ENCODE measurements around the gene RAG1. TPM values are rescaled to one million over a fixed set of nuclear protein-coding genes. Genes with fewer than 3 reads are reported as not detected.

The RAG1 gene
- total RNA-seq, 2 experiments from 2014 or later = 0.30 to 0.37 TPM

- H3K36me3 Mint-ChIP-seq (ENCODE audit: low read depth) = no peaks in the 10 kb centered on the region
- DNase-seq (no peak), ATAC-seq (no peak)
- intact Hi-C loops (cut with DNase I, micrococcal nuclease) = no loop called here
- H3K4me3 Mint-ChIP-seq = no peak overlapping the region
- H3K9me3 Mint-ChIP-seq (ENCODE audit: low read depth) = no peaks in the 10 kb centered on the region
- ChIA-PET CTCF (interaction anchor here (0.5 to 1.0 kb wide), 3 partner anchors 54 to 763 kb away, joined by 3 to 6 read pairs (median 5); no protein-coding TSS in a partner anchor), POLR2A (no interaction called here)
- peaks cover 5% of the 10 kb centered on the region for H3K27me3 Mint-ChIP-seq
- H3K4me1 Mint-ChIP-seq = peaks cover 3% of the 10 kb centered on the region
- H3K27ac Mint-ChIP-seq = no peak overlapping the region
Observed at GRCh38 chr11:36617543-36618362, 49.9 kb downstream of the RAG1 start.

- ChIA-PET CTCF (interaction anchor here (0.6 to 1.8 kb wide), 4 partner anchors 10 to 72 kb away, joined by 3 to 6 read pairs (median 4); no protein-coding TSS in a partner anchor), POLR2A (no interaction called here)
- H3K4me3 Mint-ChIP-seq = no peak overlapping the region
Observed at GRCh38 chr11:36618363-36619047, 50.7 kb downstream of the RAG1 start.

GRCh38 chr11:36619502-36619901, 51.7 kb downstream of the RAG1 start:
- POLR2A ChIA-PET = no interaction called here
- DNase-seq (no peak), ATAC-seq (no peak)
- CTCF ChIA-PET = interaction anchor here (1.2 to 1.8 kb wide), 3 partner anchors 9 to 55 kb away, joined by 4 to 6 read pairs (median 4); no protein-coding TSS in a partner anchor
- Mint-ChIP-seq H3K4me1 (peaks cover 3% of the 10 kb centered on the region), H3K36me3 (ENCODE audit: low read depth) (no peaks in the 10 kb centered on the region), H3K4me3 (no peak overlapping the region), H3K27ac (no peak overlapping the region), H3K27me3 (peaks cover 7% of the 10 kb centered on the region), H3K9me3 (ENCODE audit: low read depth) (no peaks in the 10 kb centered on the region)
- intact Hi-C loops (cut with DNase I, micrococcal nuclease) = no loop called here

More at GRCh38 chr11:36618363-36619047, 50.7 kb downstream of the RAG1 start:
- Mint-ChIP-seq H3K36me3 (ENCODE audit: low read depth) (no peaks in the 10 kb centered on the region), H3K9me3 (ENCODE audit: low read depth) (no peaks in the 10 kb centered on the region), H3K27ac (no peak overlapping the region), H3K4me1 (peaks cover 3% of the 10 kb centered on the region), H3K27me3 (peaks cover 5% of the 10 kb centered on the region)
- intact Hi-C loops (cut with DNase I, micrococcal nuclease) = no loop called here
- DNase-seq = no peak
- ATAC-seq = no peak

GRCh38 chr11:36620246-36620645, 52.4 kb downstream of the RAG1 start:
- no peak for ATAC-seq
- intact Hi-C loops (cut with DNase I, micrococcal nuclease) = loop anchor here in 1 of 2 experiments (5.0 kb wide), 1 partner anchor 58 kb away; no protein-coding TSS in a partner anchor
- no peak overlapping the region for H3K4me3 Mint-ChIP-seq
- no peak overlapping the region for H3K27ac Mint-ChIP-seq
- H3K4me1 Mint-ChIP-seq = peaks cover 3% of the 10 kb centered on the region
- peaks cover 9% of the 10 kb centered on the region for H3K27me3 Mint-ChIP-seq
- no peaks in the 10 kb centered on the region for H3K36me3 Mint-ChIP-seq (ENCODE audit: low read depth)
- DNase-seq = no peak
- no peaks in the 10 kb centered on the region for H3K9me3 Mint-ChIP-seq (ENCODE audit: low read depth)
- POLR2A ChIA-PET = no interaction called here
- CTCF ChIA-PET = interaction anchor here (1.5 to 1.8 kb wide), 2 partner anchors 33 to 55 kb away, joined by 4 to 6 read pairs; no protein-coding TSS in a partner anchor

- Mint-ChIP-seq H3K4me3 (no peak overlapping the region), H3K27me3 (peaks cover 9% of the 10 kb centered on the region), H3K9me3 (ENCODE audit: low read depth) (no peaks in the 10 kb centered on the region), H3K36me3 (ENCODE audit: low read depth) (no peaks in the 10 kb centered on the region), H3K27ac (no peak overlapping the region), H3K4me1 (peaks cover 3% of the 10 kb centered on the region)
- intact Hi-C loops (cut with DNase I, micrococcal nuclease) = loop anchor here (1.0 to 5.0 kb wide), 2 partner anchors 58 to 60 kb away; no protein-coding TSS in a partner anchor
- ATAC-seq (peak; percentile 63), DNase-seq (peak; percentile 9)
- ChIA-PET POLR2A (no interaction called here), CTCF (interaction anchor here (0.5 to 1.3 kb wide), 3 partner anchors 14 to 58 kb away, joined by 3 to 8 read pairs (median 3); no protein-coding TSS in a partner anchor)
Observed at GRCh38 chr11:36622431-36623136, 54.8 kb downstream of the RAG1 start.

- intact Hi-C loops (cut with DNase I, micrococcal nuclease) = loop anchor here in 1 of 2 experiments (5.0 kb wide), 1 partner anchor 61 kb away; no protein-coding TSS in a partner anchor
- H3K27me3 Mint-ChIP-seq = peaks cover 9% of the 10 kb centered on the region
- no peak overlapping the region for H3K4me3 Mint-ChIP-seq
- CTCF ChIA-PET = interaction anchor here (1.3 kb wide), 1 partner anchor 59 kb away, joined by 8 read pairs; no protein-coding TSS in a partner anchor
- DNase-seq (no peak), ATAC-seq (no peak)
- no peaks in the 10 kb centered on the region for H3K9me3 Mint-ChIP-seq (ENCODE audit: low read depth)
- H3K36me3 Mint-ChIP-seq (ENCODE audit: low read depth) = no peaks in the 10 kb centered on the region
- no peak overlapping the region for H3K27ac Mint-ChIP-seq
- H3K4me1 Mint-ChIP-seq = peaks cover 3% of the 10 kb centered on the region
- POLR2A ChIA-PET = no interaction called here
Observed at GRCh38 chr11:36623494-36623893, 55.7 kb downstream of the RAG1 start.

- Mint-ChIP-seq H3K4me1 (peaks cover 8% of the 10 kb centered on the region), H3K4me3 (no peak overlapping the region), H3K36me3 (ENCODE audit: low read depth) (no peaks in the 10 kb centered on the region), H3K27ac (no peak overlapping the region), H3K9me3 (ENCODE audit: low read depth) (no peaks in the 10 kb centered on the region), H3K27me3 (peaks cover 4% of the 10 kb centered on the region)
- no peak for ATAC-seq
- DNase-seq = no peak
- ChIA-PET CTCF (interaction anchor here (1.0 to 1.9 kb wide), 2 partner anchors 18 to 63 kb away, joined by 5 to 6 read pairs; no protein-coding TSS in a partner anchor), POLR2A (no interaction called here)
- intact Hi-C loops (cut with DNase I, micrococcal nuclease) = no loop called here
Observed at GRCh38 chr11:36627006-36627405, 59.2 kb downstream of the RAG1 start.

- Mint-ChIP-seq H3K27ac (no peak overlapping the region), H3K9me3 (ENCODE audit: low read depth) (no peaks in the 10 kb centered on the region), H3K36me3 (ENCODE audit: low read depth) (no peaks in the 10 kb centered on the region), H3K4me1 (peaks cover 8% of the 10 kb centered on the region), H3K27me3 (peaks cover 4% of the 10 kb centered on the region), H3K4me3 (no peak overlapping the region)
- ATAC-seq (no peak), DNase-seq (no peak)
- CTCF ChIA-PET = interaction anchor here (1.0 to 1.9 kb wide), 3 partner anchors 19 to 120 kb away, joined by 3 to 6 read pairs (median 5); no protein-coding TSS in a partner anchor
- POLR2A ChIA-PET = no interaction called here
- intact Hi-C loops (cut with DNase I, micrococcal nuclease) = no loop called here
Observed at GRCh38 chr11:36627471-36627870, 59.7 kb downstream of the RAG1 start.

GRCh38 chr11:36628141-36628540, 60.3 kb downstream of the RAG1 start:
- ATAC-seq = no peak
- intact Hi-C loops (cut with DNase I, micrococcal nuclease) = no loop called here
- CTCF ChIA-PET = interaction anchor here (1.0 to 1.9 kb wide), 4 partner anchors 9 to 119 kb away, joined by 3 to 6 read pairs (median 4); no protein-coding TSS in a partner anchor

GRCh38 chr11:36628765-36629244, 61.0 kb downstream of the RAG1 start:
- intact Hi-C loops (cut with DNase I, micrococcal nuclease) = no loop called here
- no peak for ATAC-seq
- Mint-ChIP-seq H3K4me3 (no peak overlapping the region), H3K27ac (no peak overlapping the region), H3K9me3 (ENCODE audit: low read depth) (no peaks in the 10 kb centered on the region), H3K36me3 (ENCODE audit: low read depth) (no peaks in the 10 kb centered on the region), H3K4me1 (peaks cover 8% of the 10 kb centered on the region), H3K27me3 (peaks cover 4% of the 10 kb centered on the region)
- ChIA-PET POLR2A (no interaction called here), CTCF (interaction anchor here (1.0 kb wide), 1 partner anchor 10 kb away, joined by 4 read pairs; no protein-coding TSS in a partner anchor)
- DNase-seq = no peak

More at GRCh38 chr11:36628141-36628540, 60.3 kb downstream of the RAG1 start:
- DNase-seq = no peak
- Mint-ChIP-seq H3K36me3 (ENCODE audit: low read depth) (no peaks in the 10 kb centered on the region), H3K4me1 (peaks cover 8% of the 10 kb centered on the region), H3K4me3 (no peak overlapping the region), H3K27me3 (peaks cover 4% of the 10 kb centered on the region), H3K9me3 (ENCODE audit: low read depth) (no peaks in the 10 kb centered on the region), H3K27ac (no peak overlapping the region)
- POLR2A ChIA-PET = no interaction called here
